H9 (cell line): Measurements from ENCODE around the gene DMRT1. TPM values are rescaled to one million over a fixed set of nuclear protein-coding genes. Genes with fewer than 3 reads are reported as not detected.

Source experiments
- DNase-seq: peaks from one replicate; pipeline ENCODE4 v3.0.0-alpha.2; 2017
- H2AFZ ChIP-seq: one replicate; pipeline ENCODE4 v1.6.1; 2013; ENCODE audit warnings: mild to moderate bottlenecking, low read length, control low read depth, moderate library complexity
- H2AK5ac ChIP-seq: 2 replicates; pipeline ENCODE4 v1.6.1; 2013; ENCODE audit warnings: low read length, control low read depth, mixed read lengths; ENCODE audit not compliant: insufficient read length
- H2BK120ac ChIP-seq: one replicate; pipeline ENCODE4 v1.6.1; 2013; ENCODE audit warnings: low read depth, mild to moderate bottlenecking, low read length, control low read depth, inconsistent platforms; ENCODE audit not compliant: poor library complexity, severe bottlenecking
- H2BK12ac ChIP-seq: 2 replicates; pipeline ENCODE4 v1.6.1; 2013; ENCODE audit warnings: low read length, control low read depth, mixed read lengths, low read depth; ENCODE audit not compliant: insufficient read length
- H2BK15ac ChIP-seq: 2 replicates; pipeline ENCODE4 v1.6.1; 2013; ENCODE audit warnings: low read depth, low read length, control low read depth
- H2BK20ac ChIP-seq: one replicate; pipeline ENCODE4 v1.6.1; 2013; ENCODE audit warnings: low read depth, mild to moderate bottlenecking, low read length, control low read depth, inconsistent platforms; ENCODE audit not compliant: poor library complexity, severe bottlenecking
- H2BK5ac ChIP-seq: 2 replicates; pipeline ENCODE4 v1.6.1; 2013; ENCODE audit warnings: low read length, control low read depth, mixed read lengths; ENCODE audit not compliant: insufficient read length
- H3K14ac ChIP-seq: 2 replicates; pipeline ENCODE4 v1.6.1; 2013; ENCODE audit warnings: low read length, control low read depth; ENCODE audit not compliant: insufficient read depth
- H3K18ac ChIP-seq: 2 replicates; pipeline ENCODE4 v1.6.1; 2013; ENCODE audit warnings: low read depth, mild to moderate bottlenecking, mixed read lengths, low read length, control low read depth; ENCODE audit not compliant: insufficient read length
- H3K23ac ChIP-seq: 2 replicates; pipeline ENCODE4 v1.6.1; 2013; ENCODE audit warnings: low read length, control low read depth, mixed read lengths, low read depth; ENCODE audit not compliant: insufficient read length
- H3K23me2 ChIP-seq: 2 replicates; pipeline ENCODE4 v1.6.1; 2013; ENCODE audit warnings: low read depth, mild to moderate bottlenecking, mixed read lengths, low read length, control low read depth; ENCODE audit not compliant: insufficient read length, poor library complexity, severe bottlenecking
- H3K27ac ChIP-seq: 2 replicates; pipeline ENCODE4 v1.5.1; 2013; ENCODE audit warnings: low read length, control low read depth, mixed read lengths, low read depth; ENCODE audit not compliant: insufficient read length
- H3K27me3 ChIP-seq: 2 replicates; pipeline ENCODE4 v1.6.1; 2013; ENCODE audit warnings: low read length, control low read depth, inconsistent platforms; ENCODE audit not compliant: insufficient read depth
- H3K4ac ChIP-seq: 2 replicates; pipeline ENCODE4 v1.6.1; 2013; ENCODE audit warnings: low read depth, mild to moderate bottlenecking, control low read depth, inconsistent platforms, low read length, moderate library complexity
- H3K4me1 ChIP-seq: 2 replicates; pipeline ENCODE4 v1.6.1; 2013; ENCODE audit warnings: low read length, control low read depth, inconsistent platforms; ENCODE audit not compliant: insufficient read depth
- H3K4me2 ChIP-seq: 2 replicates; pipeline ENCODE4 v1.6.1; 2013; ENCODE audit warnings: low read length, control low read depth, mixed read lengths; ENCODE audit not compliant: insufficient read length, insufficient read depth
- H3K56ac ChIP-seq: 2 replicates; pipeline ENCODE4 v1.6.1; 2013; ENCODE audit warnings: low read depth, mild to moderate bottlenecking, mixed read lengths, low read length, control low read depth; ENCODE audit not compliant: insufficient read length
- H3K79me1 ChIP-seq: 2 replicates; pipeline ENCODE4 v1.6.1; 2013; ENCODE audit warnings: low read depth, mild to moderate bottlenecking, moderate library complexity, low read length, control low read depth, inconsistent platforms; ENCODE audit not compliant: insufficient read depth, poor library complexity, severe bottlenecking
- H3K79me2 ChIP-seq: 2 replicates; pipeline ENCODE4 v1.6.1; 2013; ENCODE audit warnings: low read length, control low read depth, inconsistent platforms; ENCODE audit not compliant: insufficient read depth
- H3K9ac ChIP-seq: 2 replicates; pipeline ENCODE4 v1.6.1; 2013; ENCODE audit warnings: low read length, control low read depth, mixed read lengths; ENCODE audit not compliant: insufficient read length; ENCODE audit errors: extremely low read depth
- H3K9me3 ChIP-seq: one replicate; pipeline ENCODE4 v1.6.1; 2013; ENCODE audit warnings: low read depth, low read length, inconsistent platforms; ENCODE audit not compliant: control insufficient read depth
- H3T11ph ChIP-seq: one replicate; pipeline ENCODE4 v1.6.1; 2013; ENCODE audit warnings: mild to moderate bottlenecking, low read length, control low read depth, inconsistent platforms
- H4K20me1 ChIP-seq: one replicate; pipeline ENCODE4 v1.6.1; 2013; ENCODE audit not compliant: control insufficient read depth, insufficient read length, insufficient read depth
- H4K5ac ChIP-seq: 2 replicates; pipeline ENCODE4 v1.6.1; 2013; ENCODE audit warnings: low read depth, mild to moderate bottlenecking, mixed read lengths, low read length, control low read depth; ENCODE audit not compliant: insufficient read length
- H4K8ac ChIP-seq: replicated peaks from 2 replicates; pipeline ENCODE4 v1.6.1; 2013; ENCODE audit warnings: low read length, control low read depth, mixed read lengths, low read depth; ENCODE audit not compliant: insufficient read length
- H4K91ac ChIP-seq: 2 replicates; pipeline ENCODE4 v1.6.1; 2013; ENCODE audit warnings: low read depth, mild to moderate bottlenecking, moderate library complexity, mixed read lengths, low read length, control low read depth; ENCODE audit not compliant: insufficient read length
- H3K27ac Mint-ChIP-seq, 3 experiments: 2 replicates in 2 of 3; 3 replicates in 1 of 3; pipeline ENCODE4 v1.8.0; 2020 to 2021; ENCODE audit warnings: mixed read lengths in 3 of 3, mild to moderate bottlenecking in 1 of 3, moderate library complexity in 1 of 3
- H3K27me3 Mint-ChIP-seq: 2 replicates; pipeline ENCODE4 v1.8.0; 2021; ENCODE audit warnings: low read depth, mild to moderate bottlenecking, moderate library complexity, mixed read lengths
- H3K36me3 Mint-ChIP-seq, 3 experiments: 2 replicates in 2 of 3; 3 replicates in 1 of 3; pipeline ENCODE4 v1.8.0; 2020 to 2021; ENCODE audit warnings: low read depth in 3 of 3, mixed read lengths in 3 of 3; ENCODE audit not compliant: insufficient read depth in 1 of 3
- H3K4me1 Mint-ChIP-seq, 2 experiments: 2 replicates each; pipeline ENCODE4 v1.8.0; 2020; ENCODE audit warnings: mixed read lengths in 2 of 2
- H3K4me3 Mint-ChIP-seq, 2 experiments: 2 replicates in 1 of 2; 3 replicates in 1 of 2; pipeline ENCODE4 v1.8.0; 2020 to 2021; ENCODE audit warnings: mild to moderate bottlenecking in 2 of 2, mixed read lengths in 2 of 2, moderate library complexity in 1 of 2
- H3K9me3 Mint-ChIP-seq, 2 experiments: 2 replicates in 1 of 2; 3 replicates in 1 of 2; pipeline ENCODE4 v1.8.0; 2020; ENCODE audit warnings: mild to moderate bottlenecking in 2 of 2, mixed read lengths in 2 of 2, moderate library complexity in 1 of 2
- WGBS: extraction: QIAGEN DNeasy Blood & Tissue Kit; methylation state at CpG from one replicate; pipeline ENCODE4 v1.1.7; 2013; ENCODE audit warnings: missing lambda C conversion rate, low lambda C conversion rate, mixed read lengths; ENCODE audit not compliant: insufficient read length; ENCODE audit errors: extremely low coverage; 5-methylcytosine and 5-hydroxymethylcytosine counted together
- total RNA-seq: library from RNA; stranded (reverse); gene quantifications from 2 replicates; pipeline ENCODE4 v1.2.1, GENCODE V29; 2021
- TF ChIP-seq, protein P1 (sequence below): fragments of 200-600 bp; sonication (generic); conservative IDR thresholded peaks from 3 replicates; pipeline ENCODE4 v1.8.0; 2021; ENCODE audit warnings: antibody characterized with exemption, mild to moderate bottlenecking

Gene DMRT1
- total RNA-seq, 1 experiment from 2014 or later, result not detected

DNA sequence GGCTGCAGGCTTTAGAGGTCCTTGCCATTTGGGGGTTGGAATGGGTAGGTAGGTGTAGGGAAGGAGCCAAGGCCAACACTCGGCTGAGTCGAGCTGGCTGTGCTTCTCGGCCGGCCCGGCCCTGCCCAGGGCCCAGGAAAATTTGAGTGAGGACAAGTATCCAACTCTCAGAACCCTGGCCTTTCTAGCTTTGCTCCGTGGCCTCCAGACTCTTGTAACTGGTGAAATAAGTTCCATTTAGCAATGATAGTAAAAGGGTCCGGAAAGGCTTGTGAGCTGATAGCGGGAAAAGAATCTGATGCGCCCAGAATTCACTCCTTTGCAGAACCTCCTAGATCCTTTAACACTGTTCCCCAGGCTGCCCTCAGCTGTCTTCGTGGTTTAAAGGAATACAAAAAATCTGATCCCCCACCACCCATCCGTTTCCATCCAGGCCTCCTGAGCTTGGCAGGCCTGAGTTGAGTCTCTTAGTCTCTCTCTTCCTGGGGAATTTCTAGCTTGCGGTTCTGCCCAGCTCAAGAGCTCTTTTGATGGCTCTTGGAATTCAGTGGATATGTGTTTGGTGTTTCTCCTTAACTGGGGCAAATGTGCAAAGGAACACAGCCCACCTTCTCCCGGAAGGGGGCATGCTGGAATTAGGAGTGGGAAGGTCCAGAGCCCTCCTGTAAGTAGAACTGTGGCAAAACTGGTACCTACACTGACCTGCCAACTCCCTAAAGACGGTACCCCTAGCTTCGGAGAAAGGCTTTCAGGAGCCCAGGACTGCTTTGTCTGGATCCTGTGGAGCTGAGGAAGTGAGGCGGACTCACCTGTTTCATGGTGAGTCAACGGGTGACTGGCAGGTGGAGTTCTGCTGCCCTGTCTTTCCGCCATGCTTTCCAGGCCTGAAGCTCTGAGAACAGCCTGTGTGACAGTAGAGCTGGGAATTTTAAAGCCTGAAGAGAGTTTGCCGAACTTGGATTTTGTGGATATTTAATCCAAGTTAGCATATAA is 136.6 kb downstream of the DMRT1 start:
- no peak overlapping the region for H3T11ph ChIP-seq
- peaks cover 8% of the 10 kb centered on the region for H3K23me2 ChIP-seq
- no peak overlapping the region for H2AFZ ChIP-seq
- H3K18ac ChIP-seq, result no peak overlapping the region
- no peaks in the 10 kb centered on the region for H3K4me1 ChIP-seq
- peaks cover 35 to 45% of the 10 kb centered on the region in 2 experiments for H3K4me1 Mint-ChIP-seq
- no peak overlapping the region for H3K23ac ChIP-seq
- no peak overlapping the region for H3K9ac ChIP-seq
- peaks cover 85% of the 10 kb centered on the region for H3K27me3 ChIP-seq
- H3K27me3 Mint-ChIP-seq, result peaks cover 96% of the 10 kb centered on the region
- no CpG with 5 or more reads among the region's 19 CpGs for WGBS
- no peak overlapping the region for H4K8ac ChIP-seq
- H3K79me1 ChIP-seq, result no peaks in the 10 kb centered on the region
- no peak overlapping the region for H3K27ac ChIP-seq
- no peak overlapping the region for H2BK5ac ChIP-seq
- DNase-seq, result no peak
- H3K9me3 ChIP-seq, result no peaks in the 10 kb centered on the region
- H3K79me2 ChIP-seq, result no peaks in the 10 kb centered on the region
- no peak overlapping the region for H3K56ac ChIP-seq
- H4K91ac ChIP-seq, result no peak overlapping the region
- H3K14ac ChIP-seq, result no peak overlapping the region
- TF ChIP-seq, protein P1, sequence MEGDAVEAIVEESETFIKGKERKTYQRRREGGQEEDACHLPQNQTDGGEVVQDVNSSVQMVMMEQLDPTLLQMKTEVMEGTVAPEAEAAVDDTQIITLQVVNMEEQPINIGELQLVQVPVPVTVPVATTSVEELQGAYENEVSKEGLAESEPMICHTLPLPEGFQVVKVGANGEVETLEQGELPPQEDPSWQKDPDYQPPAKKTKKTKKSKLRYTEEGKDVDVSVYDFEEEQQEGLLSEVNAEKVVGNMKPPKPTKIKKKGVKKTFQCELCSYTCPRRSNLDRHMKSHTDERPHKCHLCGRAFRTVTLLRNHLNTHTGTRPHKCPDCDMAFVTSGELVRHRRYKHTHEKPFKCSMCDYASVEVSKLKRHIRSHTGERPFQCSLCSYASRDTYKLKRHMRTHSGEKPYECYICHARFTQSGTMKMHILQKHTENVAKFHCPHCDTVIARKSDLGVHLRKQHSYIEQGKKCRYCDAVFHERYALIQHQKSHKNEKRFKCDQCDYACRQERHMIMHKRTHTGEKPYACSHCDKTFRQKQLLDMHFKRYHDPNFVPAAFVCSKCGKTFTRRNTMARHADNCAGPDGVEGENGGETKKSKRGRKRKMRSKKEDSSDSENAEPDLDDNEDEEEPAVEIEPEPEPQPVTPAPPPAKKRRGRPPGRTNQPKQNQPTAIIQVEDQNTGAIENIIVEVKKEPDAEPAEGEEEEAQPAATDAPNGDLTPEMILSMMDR, result no peak
- H3K4me2 ChIP-seq, result peak overlapping the region; percentile 66
- H3K4me3 Mint-ChIP-seq, result peak overlapping the region; percentile 46 to 71
- H3K27ac Mint-ChIP-seq, result no peak overlapping the region
- peaks cover 0 to 2% of the 10 kb centered on the region in 2 experiments; a peak in 4 of 5 replicates for H3K9me3 Mint-ChIP-seq
- H2BK20ac ChIP-seq, result no peak overlapping the region
- H2AK5ac ChIP-seq, result no peak overlapping the region
- H4K20me1 ChIP-seq, result peaks cover 3% of the 10 kb centered on the region
- H4K5ac ChIP-seq, result no peak overlapping the region
- H2BK15ac ChIP-seq, result no peak overlapping the region
- no peak overlapping the region for H3K4ac ChIP-seq
- H3K36me3 Mint-ChIP-seq, result no peaks in the 10 kb centered on the region
- H2BK12ac ChIP-seq, result no peak overlapping the region
- H2BK120ac ChIP-seq, result no peak overlapping the region
